ENCODE data around the gene KLHDC7B. TPM values are rescaled to one million over a fixed set of nuclear protein-coding genes. Genes with fewer than 3 reads are reported as not detected.

The KLHDC7B gene
- total and polyA plus RNA-seq, 2 of the 13 experiments (the other 11 are each of a cell fraction or from before 2014, with no cell fraction given), result 0.11 TPM; not detected in 1

- peak; percentile 6 for TF ChIP-seq PAXIP1 (CRISPR knock-in tag; conservative IDR thresholded peaks at IDR 0.05)
- TF ChIP-seq MTF2 (CRISPR knock-in tag; IDR thresholded peaks at IDR 0.05; ENCODE audit: borderline replicate concordance), result 0 out of 2 replicates have a peak, but pooled peaks have one; percentile 31
- no peak for TF ChIP-seq SP1 (IDR thresholded peaks at IDR 0.05)
- TF ChIP-seq SP1 (CRISPR knock-in tag; IDR thresholded peaks at IDR 0.05), result peak; percentile 62; the same call in 1 of the 2 replicates
- peak; percentile 55; the same call in 1 of the 2 replicates for TF ChIP-seq ZNF704 (CRISPR knock-in tag; IDR thresholded peaks at IDR 0.05; ENCODE audit: borderline replicate concordance)
- peak; percentile 58 for TF ChIP-seq ELF1 (CRISPR knock-in tag; IDR thresholded peaks at IDR 0.05)
- TF ChIP-seq FOXP4 (CRISPR knock-in tag; IDR thresholded peaks at IDR 0.05), result 0 out of 2 replicates have a peak, but pooled peaks have one; percentile 11
- TF ChIP-seq ZNF280B (CRISPR knock-in tag; IDR thresholded peaks at IDR 0.05; ENCODE audit: borderline replicate concordance), result no peak
- no peak for TF ChIP-seq ZNF629 (CRISPR knock-in tag; conservative IDR thresholded peaks at IDR 0.05)
- TF ChIP-seq ZBTB2 (CRISPR knock-in tag; IDR thresholded peaks at IDR 0.05; ENCODE audit: low read depth), result peak; percentile 81
- TF ChIP-seq POLR2AphosphoS5 (IDR thresholded peaks at IDR 0.05; ENCODE audit: low read depth, low read length), result peak; percentile 68
- TF ChIP-seq ZBTB37 (CRISPR knock-in tag; IDR thresholded peaks at IDR 0.05), result no peak
- peak; percentile 52; the same call in 1 of the 2 replicates for TF ChIP-seq ZNF230 (CRISPR knock-in tag; IDR thresholded peaks at IDR 0.05)
- no peak for TF ChIP-seq ZFP62 (CRISPR knock-in tag; IDR thresholded peaks at IDR 0.05)
- TF ChIP-seq ZNF20 (CRISPR knock-in tag; IDR thresholded peaks at IDR 0.05), result peak; percentile 23; the same call in 1 of the 2 replicates
- TF ChIP-seq ATF7-NPFF (CRISPR knock-in tag; IDR thresholded peaks at IDR 0.05; ENCODE audit: low read depth), result no peak; the same call in none of the 2 replicates
- TF ChIP-seq PHF5A (CRISPR knock-in tag; IDR thresholded peaks at IDR 0.05; ENCODE audit: low read depth, unreplicated experiment), result no peak
These were observed 20.4 kb upstream of the KLHDC7B start, which contains the start of gene SCO2 (continued) for GRCh38 chr22:50525104-50525857.
